NCI-H2227 (cell line): ENCODE measurements around the gene ZBTB32.

Experiments used
- DNase-seq: peaks from one replicate; lab custom pipeline; 2025; ENCODE audit not compliant: unreplicated experiment; lab: John Stamatoyannopoulos, UW

Gene ZBTB32

DNA sequence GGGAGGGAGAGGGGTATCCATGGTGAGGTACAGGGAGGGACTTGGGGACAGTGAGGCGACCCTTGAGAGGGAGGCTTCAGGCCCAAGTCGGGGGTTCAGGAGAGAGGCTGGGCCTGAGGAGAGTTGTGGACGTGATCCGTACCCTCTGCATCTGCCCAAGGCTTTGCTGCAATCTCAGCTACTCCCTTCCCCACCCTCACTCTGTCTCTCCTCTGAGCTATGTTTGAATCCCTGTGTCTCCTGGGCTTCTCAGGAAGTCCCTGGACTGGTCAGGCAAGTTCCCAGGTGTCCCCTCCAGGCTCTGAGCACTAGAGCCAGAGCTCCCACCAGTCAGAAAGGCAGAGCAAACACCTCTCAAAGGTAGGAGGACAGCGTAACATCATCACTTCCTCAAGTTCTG, 45.8 kb downstream of the ZBTB32 start:
- DNase-seq = no peak

DNA sequence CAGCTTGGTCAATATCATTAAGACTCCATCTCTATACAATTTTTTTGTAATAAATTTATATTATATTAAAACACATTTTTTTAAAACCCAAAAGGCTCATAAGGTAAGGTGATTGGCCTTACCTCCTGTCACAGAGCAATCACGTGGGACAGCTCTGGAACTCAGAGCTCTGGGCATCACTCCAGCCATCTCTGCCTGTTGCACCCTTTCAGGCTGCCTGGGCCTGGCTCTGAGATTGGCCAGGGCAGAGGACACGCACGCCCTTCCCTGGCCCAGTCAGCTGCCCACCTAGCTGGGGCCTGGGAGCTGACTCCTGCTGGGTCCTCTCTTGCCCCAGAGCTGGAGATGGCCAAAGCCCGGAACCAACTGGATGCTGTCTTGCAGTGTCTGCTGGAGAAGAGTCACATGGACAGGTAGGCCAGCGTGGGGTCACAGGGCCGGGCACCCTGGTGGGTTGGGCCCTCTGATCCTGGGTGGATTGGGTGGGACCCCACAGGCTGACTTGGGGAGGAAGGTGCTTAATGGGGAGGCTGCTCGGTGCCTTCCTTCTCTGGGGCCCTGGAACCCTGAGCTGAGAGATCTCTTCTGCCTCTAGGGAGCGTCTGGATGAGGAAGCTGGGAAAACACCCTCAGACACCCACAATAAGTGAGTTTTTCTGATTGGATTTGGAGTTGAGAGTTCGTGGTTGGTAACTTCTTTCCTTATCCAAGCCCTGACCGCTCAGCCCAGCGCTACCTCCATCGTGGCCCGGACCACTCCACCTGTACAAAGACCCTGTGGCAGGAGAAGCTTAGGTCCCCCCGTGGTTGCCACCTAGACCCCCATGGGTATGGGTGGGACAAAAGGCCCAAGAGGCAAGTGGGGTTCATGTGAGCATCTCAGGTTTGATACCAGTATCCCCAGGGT, 47.7 kb downstream of the ZBTB32 start:
- no peak for DNase-seq

DNA sequence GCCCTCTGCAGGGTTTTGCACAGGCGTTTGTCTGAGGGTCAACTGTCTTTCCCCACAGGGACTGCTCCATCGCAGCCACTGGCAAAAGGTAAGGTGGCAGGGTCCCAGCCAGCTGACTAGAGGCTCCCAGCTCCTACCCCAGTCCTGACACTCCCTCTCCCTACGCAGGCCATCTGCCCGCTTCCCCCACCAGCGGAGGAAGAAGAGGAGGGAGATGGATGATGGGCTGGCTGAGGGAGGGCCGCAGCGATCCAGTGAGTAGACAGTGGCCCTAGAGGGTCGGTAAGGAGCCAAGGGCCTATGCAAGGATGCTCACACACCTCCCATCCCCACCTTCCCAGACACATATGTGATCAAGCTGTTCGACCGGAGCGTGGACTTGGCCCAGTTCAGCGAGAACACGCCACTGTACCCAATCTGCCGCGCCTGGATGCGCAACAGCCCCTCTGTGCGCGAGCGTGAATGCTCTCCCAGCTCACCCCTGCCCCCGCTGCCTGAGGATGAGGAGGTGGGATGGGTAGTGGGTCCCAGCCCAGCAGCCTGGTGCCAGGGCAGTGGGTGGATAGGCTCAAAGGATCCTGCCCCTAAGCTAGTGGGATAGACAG, 48.5 kb downstream of the ZBTB32 start:
- DNase-seq = no peak

DNA sequence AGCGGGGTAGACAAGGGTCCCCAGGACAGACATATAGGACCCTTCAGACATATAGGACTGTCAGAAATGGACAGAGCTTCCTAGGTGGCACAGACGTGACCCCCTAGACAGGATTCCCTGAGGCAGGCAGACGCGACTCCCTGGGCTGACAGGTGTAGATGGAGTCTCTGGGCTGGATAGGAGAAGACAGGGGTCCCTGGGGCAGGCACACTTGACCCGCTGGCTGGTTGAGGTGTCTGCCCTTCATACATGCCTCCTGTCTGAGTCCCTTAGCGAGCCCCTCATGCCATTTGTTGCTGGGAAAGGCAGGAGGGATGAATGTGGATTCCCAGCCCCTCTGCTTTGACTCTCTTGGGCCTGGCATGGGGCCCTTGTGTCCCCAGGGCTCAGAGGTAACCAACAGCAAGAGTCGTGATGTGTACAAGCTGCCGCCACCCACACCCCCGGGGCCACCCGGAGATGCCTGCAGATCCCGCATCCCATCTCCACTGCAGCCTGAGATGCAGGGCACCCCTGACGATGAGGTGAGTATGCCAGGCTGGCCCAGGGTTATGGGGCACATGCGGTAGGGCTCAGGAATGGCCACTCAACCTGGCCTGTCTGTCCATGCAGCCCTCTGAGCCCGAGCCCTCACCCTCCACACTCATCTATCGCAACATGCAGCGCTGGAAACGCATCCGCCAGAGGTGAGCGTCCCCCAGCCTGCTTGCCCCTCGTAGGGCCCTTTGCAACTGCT, 49.4 kb downstream of the ZBTB32 start:
- no peak for DNase-seq

DNA sequence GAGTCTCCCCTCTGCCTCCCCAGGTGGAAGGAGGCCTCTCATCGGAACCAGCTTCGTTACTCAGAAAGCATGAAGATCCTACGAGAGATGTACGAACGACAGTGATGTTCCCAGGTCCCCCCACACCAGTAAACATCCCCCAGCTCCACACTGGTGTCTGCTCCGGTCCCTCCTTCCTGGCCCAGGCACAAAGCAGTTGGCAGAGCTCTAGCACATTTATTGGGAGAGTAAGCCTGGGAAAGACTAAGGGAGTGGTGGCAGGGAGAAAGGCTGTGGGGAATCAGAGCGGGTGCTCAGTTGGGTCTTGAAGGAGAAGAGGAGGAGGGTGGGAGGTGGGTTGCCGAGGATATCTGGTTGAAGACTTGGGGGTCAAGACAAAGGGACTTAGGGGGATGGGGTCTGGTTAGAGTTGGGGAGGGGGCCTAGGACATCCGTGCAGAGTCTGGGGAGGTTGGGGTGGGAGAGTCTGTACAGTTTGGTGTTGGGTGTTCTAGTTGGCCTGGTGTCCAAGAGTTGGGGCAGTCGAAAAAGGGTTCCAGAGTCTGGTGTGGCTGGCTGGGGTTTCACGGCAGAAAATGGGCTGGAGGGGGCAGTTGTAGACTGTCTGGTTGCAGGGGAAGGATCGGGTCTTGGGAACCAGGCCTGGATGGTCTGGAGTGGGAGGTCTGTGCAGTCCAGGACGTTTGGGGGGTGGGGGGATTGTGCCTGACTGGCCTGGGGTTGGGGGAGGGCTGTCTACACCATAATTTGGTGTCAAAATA, 50.2 kb downstream of the ZBTB32 start:
- DNase-seq = no peak

DNA sequence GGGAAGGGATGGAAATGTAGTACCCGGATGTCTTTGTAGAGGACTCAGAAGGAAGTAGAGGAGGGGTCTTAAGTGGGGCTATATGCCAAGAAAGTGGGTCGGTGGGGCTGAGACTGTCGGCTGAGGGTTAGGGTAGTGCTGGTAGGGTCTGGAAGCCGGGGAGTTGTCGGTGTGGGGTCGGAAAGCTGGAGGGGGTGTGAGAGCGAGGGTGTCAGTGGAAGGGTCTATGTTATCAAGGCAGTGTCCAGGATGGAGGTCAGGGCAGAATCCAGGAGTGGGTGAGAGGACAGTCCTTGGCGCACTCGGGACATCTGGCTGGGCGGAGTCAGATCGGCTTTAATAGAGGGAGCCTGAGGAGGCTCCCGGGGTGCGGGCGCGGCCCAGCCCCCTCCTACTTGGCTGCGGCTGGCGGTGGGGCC, 50.8 kb downstream of the ZBTB32 start:
- no peak for DNase-seq

DNA sequence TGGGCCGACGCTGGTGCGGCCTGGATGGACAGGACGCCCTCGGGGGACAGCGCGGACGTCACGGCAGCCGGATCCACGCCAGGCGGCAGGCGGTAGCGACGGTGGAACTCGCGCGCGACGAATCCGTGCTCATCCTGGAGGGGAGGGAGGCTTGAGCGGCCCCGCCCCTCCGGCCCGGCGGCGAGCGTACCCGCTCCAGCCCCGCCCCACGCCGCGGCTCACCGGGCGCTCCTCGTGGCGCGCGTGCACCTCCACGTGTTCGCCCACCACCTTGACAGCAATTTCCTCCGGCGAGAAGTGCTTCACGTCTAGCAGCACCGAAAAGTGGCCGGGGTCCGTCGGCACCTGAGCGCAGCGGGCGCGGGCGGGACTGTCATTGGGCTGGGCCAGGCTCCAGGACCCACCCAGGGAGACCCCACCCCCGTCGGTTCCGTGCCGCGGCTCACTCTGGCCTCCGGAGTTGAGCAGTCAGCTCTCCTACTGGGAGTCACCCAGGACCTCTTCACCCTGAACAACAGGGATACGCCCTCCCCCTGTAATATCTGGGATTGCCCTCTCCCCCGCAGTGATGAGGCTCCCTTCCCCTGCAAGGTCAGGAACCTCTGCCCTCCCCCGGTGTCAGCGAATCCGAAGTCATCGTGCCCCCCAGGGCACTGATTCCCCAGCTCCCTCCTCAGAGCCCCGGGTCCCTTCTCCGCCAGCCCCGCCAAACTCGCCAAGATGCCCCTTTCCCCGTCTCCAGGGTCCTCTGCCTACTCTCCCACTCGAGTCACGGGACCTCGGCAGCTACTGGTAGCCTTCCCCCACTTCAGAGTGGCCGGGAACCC, 51.4 kb downstream of the ZBTB32 start:
- no peak for DNase-seq

DNA sequence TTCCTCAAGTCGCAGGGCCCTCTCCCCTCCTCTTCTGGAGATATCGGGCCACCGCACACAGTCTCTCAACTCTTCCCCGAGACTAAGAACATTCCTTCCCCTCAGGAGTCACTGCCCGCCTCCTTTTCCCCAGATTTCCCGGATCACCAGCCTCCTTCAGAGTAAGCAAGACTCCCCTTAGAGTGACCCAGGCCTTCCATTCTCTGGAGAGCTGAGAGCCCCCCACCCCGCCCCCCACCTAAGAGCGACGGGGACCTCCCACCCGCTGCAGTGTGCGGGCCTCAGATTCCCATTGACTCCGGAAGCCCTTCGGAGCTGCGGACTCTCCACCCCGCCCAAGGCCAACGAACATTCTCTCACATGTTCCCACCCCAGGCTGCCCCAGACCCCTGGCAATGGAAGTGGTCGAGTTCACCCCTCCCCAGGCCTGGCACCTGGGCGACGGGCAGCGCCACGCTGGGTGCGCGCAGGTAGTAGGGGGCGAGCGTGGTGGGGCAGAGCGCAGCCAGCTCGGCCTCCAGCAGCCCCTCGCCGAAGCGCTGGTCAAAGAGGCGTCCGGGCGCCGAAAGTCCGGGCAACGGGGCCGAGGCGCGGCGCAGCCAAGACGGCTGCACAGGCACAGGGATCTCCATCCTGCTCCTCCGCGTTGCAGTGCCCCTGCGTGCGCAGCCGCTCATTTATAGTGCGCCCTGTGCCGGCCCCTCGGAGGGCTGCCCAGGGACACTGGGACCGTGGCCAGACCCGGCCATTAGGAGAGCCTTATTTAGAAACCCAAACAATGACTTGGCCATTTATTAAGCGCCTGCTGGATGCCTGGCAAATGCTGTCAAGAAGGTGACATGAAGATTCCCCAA, 52.2 kb downstream of the ZBTB32 start, which contains the start of gene HSPB6:
HSPB6 (minus strand) TSS at position 653 of the 854 bp plus-strand sequence; CDS start at position 632, 21 bp downstream.
- peak; percentile 78 for DNase-seq

DNA sequence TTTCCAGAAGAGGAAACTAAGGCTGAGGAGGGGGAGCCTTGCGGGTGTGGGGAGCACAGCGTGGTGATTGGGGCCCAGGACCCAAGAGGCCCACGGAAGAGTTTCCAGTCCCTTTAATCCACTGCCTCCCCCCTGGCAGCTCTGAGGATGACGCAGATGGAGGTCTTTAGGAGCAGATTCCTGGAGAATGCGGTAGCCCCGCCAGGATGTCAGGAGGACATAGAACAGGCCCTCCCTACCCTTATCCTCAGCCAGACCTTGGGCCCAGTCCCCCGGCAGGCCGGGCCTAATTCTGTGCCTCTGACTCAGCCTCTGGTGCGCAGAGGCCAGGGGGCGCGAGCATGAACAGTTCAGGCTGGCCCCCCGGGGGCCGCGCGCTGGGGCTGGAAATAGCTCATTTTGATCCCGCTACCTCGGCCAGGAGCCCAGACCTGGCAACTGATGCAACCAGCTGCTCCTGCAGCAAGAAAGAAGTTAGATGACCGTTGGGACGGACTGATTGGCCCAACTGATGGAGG, 52.9 kb downstream of the ZBTB32 start:
- DNase-seq = peak; percentile 93

DNA sequence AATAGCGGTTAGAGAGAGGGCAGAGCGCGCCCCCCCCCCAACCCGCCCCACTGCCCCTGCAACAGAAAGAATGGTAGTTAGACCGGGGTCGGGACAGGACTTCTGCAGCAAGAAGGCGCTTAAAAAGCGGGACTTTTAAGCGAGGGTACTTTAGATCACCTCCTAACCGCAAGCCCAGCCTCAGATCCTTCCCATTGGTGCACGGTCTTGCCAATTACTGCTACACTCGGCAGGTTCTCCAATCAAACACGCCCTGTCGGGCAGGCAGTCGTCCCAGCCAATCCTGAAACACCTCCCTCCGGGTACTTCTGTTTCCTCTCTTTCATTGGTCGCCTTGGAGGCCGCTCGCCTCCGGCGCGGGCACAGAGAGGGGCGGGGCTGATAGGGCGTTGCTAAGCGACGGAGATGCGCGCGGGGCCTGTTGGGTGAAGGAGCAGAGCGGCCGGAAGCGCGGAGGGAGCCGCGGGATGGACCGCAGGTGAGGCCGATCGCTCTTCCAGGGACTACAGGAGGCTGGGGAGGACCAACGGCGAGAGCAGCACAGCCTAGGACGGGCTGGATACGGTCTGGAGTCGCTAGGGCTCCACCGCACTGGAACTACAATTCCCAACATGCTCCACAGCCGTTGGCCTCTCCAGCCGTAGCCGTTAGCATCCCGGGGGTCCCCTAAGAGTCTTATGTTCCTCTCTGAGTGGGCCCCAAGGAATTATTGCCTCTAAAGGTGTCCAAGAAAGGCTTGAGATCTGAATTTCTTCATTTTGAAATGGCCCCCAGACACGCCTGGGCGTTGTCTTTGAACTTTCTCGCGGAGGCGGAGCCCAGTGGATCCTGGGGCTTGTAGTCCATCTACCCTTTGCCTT, 53.6 kb downstream of the ZBTB32 start, which contains the start of gene PROSER3:
PROSER3 (plus strand) TSS at position 428 of the 860 bp plus-strand sequence; CDS start at position 468, 40 bp downstream.
- DNase-seq = peak; percentile 100

DNA sequence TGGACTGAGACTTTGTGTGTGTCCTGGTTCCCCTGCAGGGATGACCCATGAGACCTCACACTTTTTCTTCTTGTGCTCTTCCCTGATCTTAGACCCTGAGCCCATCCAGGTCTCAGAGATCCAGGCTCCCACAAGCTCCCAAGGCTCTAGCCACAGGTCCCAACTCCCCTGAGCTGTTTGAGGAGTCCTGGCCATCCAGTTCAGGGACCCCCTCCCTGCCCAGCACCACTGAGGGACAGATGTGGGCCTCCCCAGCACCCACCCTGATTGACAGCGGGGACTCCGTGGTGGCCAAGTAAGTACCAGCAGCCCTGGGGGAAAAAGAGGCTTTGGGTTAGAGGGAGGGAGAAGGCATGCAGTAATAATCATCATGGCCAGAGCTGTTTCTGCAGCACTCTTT, 55.3 kb downstream of the ZBTB32 start:
- DNase-seq = no peak

DNA sequence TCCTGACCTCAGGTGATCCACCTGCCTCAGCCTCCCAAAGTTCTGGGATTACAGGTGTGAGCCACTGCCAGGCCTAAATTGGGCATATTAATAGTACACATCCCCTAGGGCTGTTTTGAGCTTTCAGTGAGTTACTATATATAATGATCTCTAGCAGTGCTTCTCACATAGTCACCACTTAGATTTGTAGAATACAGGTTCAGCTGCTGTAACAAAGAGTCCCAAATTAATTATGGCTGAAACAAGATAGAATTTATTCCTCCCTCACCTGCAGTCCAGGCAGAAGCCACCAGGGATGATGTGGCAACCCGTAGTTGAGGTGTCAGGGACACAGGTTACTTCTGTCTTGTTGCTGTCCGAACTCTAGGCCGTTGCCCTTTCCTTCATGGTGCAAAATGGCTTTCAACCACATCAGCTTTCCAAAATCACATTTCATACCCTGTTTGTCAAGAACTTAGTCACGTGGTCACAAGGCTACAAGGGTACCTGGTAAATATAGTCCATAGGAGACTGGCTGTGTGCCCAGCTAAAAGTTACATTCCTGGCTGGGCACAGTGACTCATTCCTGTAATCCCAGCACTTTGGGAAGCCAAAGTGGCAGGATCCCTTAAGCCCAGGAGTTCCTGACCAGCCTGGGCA, 56.5 kb downstream of the ZBTB32 start:
- DNase-seq = no peak

DNA sequence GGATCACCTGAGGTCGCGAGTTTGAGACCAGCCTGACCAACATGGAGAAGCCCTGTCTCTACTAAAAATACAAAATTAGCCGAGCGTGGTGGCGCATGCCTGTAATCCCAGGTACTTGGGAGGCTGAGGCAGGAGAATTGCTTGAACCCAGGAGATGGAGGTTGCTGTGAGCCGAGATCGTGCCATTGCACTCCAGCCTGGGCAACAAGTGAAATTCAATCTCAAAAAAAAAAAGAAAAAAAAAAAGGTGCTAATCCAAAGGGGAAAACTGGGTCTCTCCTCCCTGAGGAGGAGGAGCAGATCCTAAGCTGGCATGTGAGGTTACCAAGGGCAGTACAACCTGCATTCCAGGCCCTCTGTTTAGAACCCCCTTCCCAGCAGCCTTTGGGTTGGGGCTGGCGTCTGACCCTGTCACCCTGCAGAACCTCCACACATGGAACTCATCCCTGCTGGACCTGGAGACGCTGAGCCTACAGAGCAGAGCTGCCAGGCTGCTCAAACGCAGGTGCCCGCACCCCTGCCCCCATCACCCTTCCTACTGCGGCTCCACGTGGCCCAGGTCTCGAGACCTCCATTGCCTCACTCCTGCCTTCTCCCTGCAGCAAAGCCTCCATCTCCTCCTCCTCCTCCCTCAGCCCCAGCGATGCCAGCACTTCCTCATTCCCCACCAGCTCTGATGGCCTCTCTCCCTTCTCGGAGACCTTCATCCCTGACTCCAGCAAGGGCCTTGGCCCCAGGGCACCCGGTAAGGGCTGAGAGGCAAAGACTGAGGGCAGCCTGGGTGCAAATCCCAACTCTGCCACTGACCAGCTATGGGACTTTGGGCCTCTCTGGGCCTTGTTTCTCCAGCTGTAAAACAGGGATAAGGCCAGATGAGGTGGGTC, 60.3 kb downstream of the ZBTB32 start:
- DNase-seq = no peak
